CD8-positive, alpha-beta memory T cell (primary cell): ENCODE data around the gene ACSS1. TPM values are rescaled to one million over a fixed set of nuclear protein-coding genes. Genes with fewer than 3 reads are reported as not detected.

Experiments
- CTCF ChIA-PET: fragments of 350-600 bp; sonication (Branson Sonifier 250); formaldehyde crosslinking; loops from one replicate; lab custom pipeline; 2021; ENCODE audit warnings: antibody characterized with exemption; lab: Charles Lee
- POLR2A ChIA-PET: fragments of 350-600 bp; sonication (Branson Sonifier 250); formaldehyde crosslinking; loops from one replicate; lab custom pipeline; 2021; ENCODE audit warnings: antibody characterized with exemption; lab: Charles Lee
- DNase-seq, 5 donors: peaks; one replicate each; pipeline versions ENCODE4 v3.0.0 to v3.0.0-alpha.2; 2020 to 2022; ENCODE audit warnings: mixed read lengths in 1 of 5
- H3K27ac ChIP-seq: one replicate; pipeline ENCODE4 v1.7.0; 2013; ENCODE audit warnings: low read depth, mild to moderate bottlenecking, low read length, moderate library complexity
- H3K27me3 ChIP-seq: 2 replicates; pipeline ENCODE4 v1.7.0; 2013; ENCODE audit warnings: low read length, mild to moderate bottlenecking; ENCODE audit not compliant: insufficient read depth, poor library complexity, severe bottlenecking
- H3K36me3 ChIP-seq: 2 replicates; pipeline ENCODE4 v1.7.0; 2013; ENCODE audit warnings: mild to moderate bottlenecking, low read length, moderate library complexity; ENCODE audit not compliant: insufficient read depth
- H3K4me1 ChIP-seq: 2 replicates; pipeline ENCODE4 v1.7.0; 2013; ENCODE audit warnings: mild to moderate bottlenecking, low read length, moderate library complexity; ENCODE audit not compliant: insufficient read depth
- H3K4me3 ChIP-seq: 2 replicates; pipeline ENCODE4 v1.7.0; 2013; ENCODE audit warnings: mild to moderate bottlenecking, low read length
- H3K9me3 ChIP-seq: 2 replicates; pipeline ENCODE4 v1.7.0; 2013; ENCODE audit warnings: mild to moderate bottlenecking, low read length
- H3K27ac Mint-ChIP-seq, 8 donors: one replicate each; pipeline ENCODE4 v1.8.0; 2020 to 2021; ENCODE audit warnings: mixed read lengths in 8 of 8, mild to moderate bottlenecking in 6 of 8, inconsistent platforms in 3 of 8, moderate library complexity in 3 of 8
- H3K27me3 Mint-ChIP-seq, 2 donors: one replicate each; pipeline ENCODE4 v1.8.0; 2020 to 2021; ENCODE audit warnings: mixed read lengths in 2 of 2, mild to moderate bottlenecking in 1 of 2, moderate library complexity in 1 of 2
- H3K36me3 Mint-ChIP-seq, 3 donors: one replicate each; pipeline ENCODE4 v1.8.0; 2020 to 2021; ENCODE audit warnings: mixed read lengths in 3 of 3, inconsistent platforms in 1 of 3, mild to moderate bottlenecking in 1 of 3
- H3K4me1 Mint-ChIP-seq, 3 donors: one replicate each; pipeline ENCODE4 v1.8.0; 2020 to 2021; ENCODE audit warnings: mixed read lengths in 3 of 3, inconsistent platforms in 1 of 3, mild to moderate bottlenecking in 1 of 3
- H3K4me3 Mint-ChIP-seq, 7 donors: one replicate each; pipeline ENCODE4 v1.8.0; 2020 to 2021; ENCODE audit warnings: mixed read lengths in 7 of 7, mild to moderate bottlenecking in 6 of 7, moderate library complexity in 4 of 7, inconsistent platforms in 2 of 7
- H3K9me3 Mint-ChIP-seq, 5 donors: one replicate each; pipeline ENCODE4 v1.8.0; 2020 to 2022; ENCODE audit warnings: mixed read lengths in 5 of 5, mild to moderate bottlenecking in 3 of 5, moderate library complexity in 2 of 5, inconsistent platforms in 1 of 5
- polyA plus RNA-seq: library from polyadenylated mRNA; unstranded; fragments of 300-500 nt; fragmentation: Illumina TruSeq; gene quantifications from one replicate; pipeline ENCODE4 v1.2.3, GENCODE V29; 2021
- total RNA-seq, 2 experiments: library from RNA; stranded (reverse); gene quantifications; one replicate each; pipeline ENCODE4 v1.2.3, GENCODE V29; 2021

Gene ACSS1
- total RNA-seq (10 to 100 TPM; 24.5 to 24.8 TPM), polyA plus RNA-seq (59.6 TPM)

- POLR2A ChIA-PET, result interaction anchor here (0.5 to 2.4 kb wide), 14 partner anchors 15 to 1700 kb away, joined by 3 to 26 read pairs (median 4); partner anchors contain the start of genes APMAP, CST7, ENTPD6 and PYGB
- peaks cover 9% of the 10 kb centered on the region for H3K36me3 ChIP-seq
- peaks cover 50% of the 10 kb centered on the region for H3K4me1 ChIP-seq
- H3K4me1 Mint-ChIP-seq, result peaks cover 44 to 49% (median 45%) of the 10 kb centered on the region in 3 donors
- H3K4me3 ChIP-seq, result peak within 1 kb of the TSS; percentile 90
- DNase-seq, result peak; percentile 63 to 87 (median 81)
- CTCF ChIA-PET, result interaction anchor here (0.8 to 10.4 kb wide), 6 partner anchors 8 to 127 kb away, joined by 3 to 147 read pairs (median 3); no protein-coding TSS in a partner anchor
- peak within 1 kb of the TSS; percentile 86 for H3K27ac ChIP-seq
- no peaks in the 10 kb centered on the region for H3K9me3 Mint-ChIP-seq
- peaks cover 0 to 21% (median 0%) of the 10 kb centered on the region in 3 donors for H3K36me3 Mint-ChIP-seq
- no peaks in the 10 kb centered on the region for H3K9me3 ChIP-seq
- peak within 1 kb of the TSS; percentile 90 to 97 (median 94) for H3K27ac Mint-ChIP-seq
- H3K27me3 ChIP-seq, result no peaks in the 10 kb centered on the region
- peak within 1 kb of the TSS; percentile 85 to 95 (median 89) for H3K4me3 Mint-ChIP-seq
- peaks cover 0 to 6% of the 10 kb centered on the region in 2 donors for H3K27me3 Mint-ChIP-seq
Observed at GRCh38 chr20:25058051-25058846, at the start of gene ACSS1. TSS of gene ACSS1 (minus strand) at chr20:25058139. CDS start at chr20:25058102, 37 bp downstream.

GRCh38 chr20:25103526-25103925, 45.6 kb upstream of the ACSS1 start:
- Mint-ChIP-seq H3K36me3 (peaks cover 0 to 2% (median 0%) of the 10 kb centered on the region in 3 donors), H3K9me3 (peaks cover 0 to 2% (median 0%) of the 10 kb centered on the region in 5 donors), H3K4me3 (no peak overlapping the region), H3K27me3 (peaks cover 22 to 48% of the 10 kb centered on the region in 2 donors), H3K4me1 (peaks cover 0 to 5% (median 5%) of the 10 kb centered on the region in 3 donors), H3K27ac (peak overlapping the region in 1 of 8 donors; percentile 80)
- DNase-seq, result no peak
- ChIA-PET CTCF (no interaction called here), POLR2A (no interaction called here)
- Histone ChIP-seq H3K4me1 (no peaks in the 10 kb centered on the region), H3K36me3 (no peaks in the 10 kb centered on the region), H3K27me3 (no peaks in the 10 kb centered on the region), H3K4me3 (no peak overlapping the region), H3K27ac (no peak overlapping the region), H3K9me3 (no peaks in the 10 kb centered on the region)

- Mint-ChIP-seq H3K9me3 (peaks cover 0 to 2% (median 0%) of the 10 kb centered on the region in 5 donors), H3K27ac (no peak overlapping the region), H3K27me3 (peaks cover 10 to 34% of the 10 kb centered on the region in 2 donors), H3K4me1 (peaks cover 0 to 5% (median 5%) of the 10 kb centered on the region in 3 donors), H3K4me3 (no peak overlapping the region), H3K36me3 (no peaks in the 10 kb centered on the region)
- no peak for DNase-seq
- ChIA-PET POLR2A (no interaction called here), CTCF (no interaction called here)
- Histone ChIP-seq H3K27ac (no peak overlapping the region), H3K4me1 (no peaks in the 10 kb centered on the region), H3K9me3 (no peaks in the 10 kb centered on the region), H3K36me3 (no peaks in the 10 kb centered on the region), H3K4me3 (no peak overlapping the region), H3K27me3 (no peaks in the 10 kb centered on the region)
Observed at GRCh38 chr20:25100914-25101313, 43.0 kb upstream of the ACSS1 start.

- H3K36me3 ChIP-seq, result no peaks in the 10 kb centered on the region
- H3K4me1 Mint-ChIP-seq, result peaks cover 0 to 5% (median 5%) of the 10 kb centered on the region in 3 donors
- H3K27me3 Mint-ChIP-seq, result peaks cover 9 to 26% of the 10 kb centered on the region in 2 donors
- DNase-seq, result no peak
- no peaks in the 10 kb centered on the region for H3K9me3 ChIP-seq
- POLR2A ChIA-PET, result no interaction called here
- CTCF ChIA-PET, result no interaction called here
- H3K4me3 Mint-ChIP-seq, result no peak overlapping the region
- no peaks in the 10 kb centered on the region for H3K36me3 Mint-ChIP-seq
- peaks cover 0 to 2% (median 0%) of the 10 kb centered on the region in 5 donors for H3K9me3 Mint-ChIP-seq
- no peak overlapping the region for H3K27ac ChIP-seq
- no peaks in the 10 kb centered on the region for H3K4me1 ChIP-seq
- H3K27me3 ChIP-seq, result no peaks in the 10 kb centered on the region
- H3K27ac Mint-ChIP-seq, result peak overlapping the region in 1 of 8 donors; percentile 73
- no peak overlapping the region for H3K4me3 ChIP-seq
Observed at GRCh38 chr20:25099601-25100140, 41.7 kb upstream of the ACSS1 start.

- no peak overlapping the region for H3K27ac ChIP-seq
- POLR2A ChIA-PET, result no interaction called here
- no peak for DNase-seq
- H3K9me3 ChIP-seq, result no peaks in the 10 kb centered on the region
- no peaks in the 10 kb centered on the region for H3K27me3 ChIP-seq
- CTCF ChIA-PET, result no interaction called here
- peaks cover 3% of the 10 kb centered on the region for H3K4me1 ChIP-seq
- H3K4me3 ChIP-seq, result no peak overlapping the region
- H3K36me3 ChIP-seq, result no peaks in the 10 kb centered on the region
- peaks cover 2 to 6% (median 6%) of the 10 kb centered on the region in 3 donors for H3K4me1 Mint-ChIP-seq
- H3K27me3 Mint-ChIP-seq, result peaks cover 6 to 9% of the 10 kb centered on the region in 2 donors
- H3K36me3 Mint-ChIP-seq, result no peaks in the 10 kb centered on the region
- H3K27ac Mint-ChIP-seq, result no peak overlapping the region
- no peak overlapping the region for H3K4me3 Mint-ChIP-seq
- H3K9me3 Mint-ChIP-seq, result no peaks in the 10 kb centered on the region
Observed at GRCh38 chr20:25097498-25097897, 39.6 kb upstream of the ACSS1 start.

- Mint-ChIP-seq H3K9me3 (no peaks in the 10 kb centered on the region), H3K4me1 (peaks cover 36 to 39% (median 38%) of the 10 kb centered on the region in 3 donors), H3K36me3 (no peaks in the 10 kb centered on the region), H3K4me3 (peak overlapping the region; percentile 4 to 82 (median 60)), H3K27me3 (peaks cover 6 to 13% of the 10 kb centered on the region in 2 donors), H3K27ac (peak overlapping the region; percentile 74 to 98 (median 84))
- Histone ChIP-seq H3K4me1 (peaks cover 38% of the 10 kb centered on the region), H3K36me3 (no peaks in the 10 kb centered on the region), H3K27ac (no peak overlapping the region), H3K4me3 (peak overlapping the region; percentile 29), H3K27me3 (peaks cover 2% of the 10 kb centered on the region), H3K9me3 (no peaks in the 10 kb centered on the region)
- CTCF ChIA-PET, result interaction anchor here (1.0 to 3.1 kb wide), 7 partner anchors 12 to 173 kb away, joined by 4 to 15 read pairs (median 6); no protein-coding TSS in a partner anchor
- POLR2A ChIA-PET, result interaction anchor here (0.6 to 1.9 kb wide), 8 partner anchors 28 to 142 kb away, joined by 3 to 7 read pairs (median 4); partner anchors contain the start of genes ACSS1, APMAP, CST7 and ENTPD6
- peak; percentile 64 to 89 (median 80) for DNase-seq
Observed at GRCh38 chr20:25090492-25091429, 32.8 kb upstream of the ACSS1 start.

GRCh38 chr20:25089662-25090061, 31.7 kb upstream of the ACSS1 start:
- Histone ChIP-seq H3K36me3 (no peaks in the 10 kb centered on the region), H3K27me3 (peaks cover 12% of the 10 kb centered on the region), H3K4me3 (no peak overlapping the region), H3K27ac (no peak overlapping the region), H3K9me3 (no peaks in the 10 kb centered on the region), H3K4me1 (peaks cover 41% of the 10 kb centered on the region)
- peak overlapping the region; percentile 26 to 98 (median 84) for H3K27ac Mint-ChIP-seq
- peaks cover 37 to 47% (median 40%) of the 10 kb centered on the region in 3 donors for H3K4me1 Mint-ChIP-seq
- H3K36me3 Mint-ChIP-seq, result no peaks in the 10 kb centered on the region
- no peaks in the 10 kb centered on the region for H3K9me3 Mint-ChIP-seq
- no peak for DNase-seq
- no peak overlapping the region for H3K4me3 Mint-ChIP-seq
- CTCF ChIA-PET, result interaction anchor here (1.8 to 3.1 kb wide), 5 partner anchors 11 to 158 kb away, joined by 5 to 15 read pairs (median 7); no protein-coding TSS in a partner anchor
- peaks cover 16 to 17% of the 10 kb centered on the region in 2 donors for H3K27me3 Mint-ChIP-seq
- POLR2A ChIA-PET, result no interaction called here
